Measurements from ENCODE around the gene MAP4K2. TPM values are rescaled to one million over a fixed set of nuclear protein-coding genes. Genes with fewer than 3 reads are reported as not detected.

The MAP4K2 gene
- total and polyA plus RNA-seq, 2 of the 13 experiments (the other 11 are each of a cell fraction or from before 2014, with no cell fraction given) = 8.3 to 17.6 TPM

GRCh38 chr11:64809781-64810241, 6.8 kb upstream of the MAP4K2 start (continued):
- TF ChIP-seq TCF12 (IDR thresholded peaks at IDR 0.05) (no peak), TCF12 (CRISPR knock-in tag; IDR thresholded peaks at IDR 0.05) (no peak), CHD2 (IDR thresholded peaks at IDR 0.05; ENCODE audit: low read depth, low read length) (no peak), ZNF567 (CRISPR knock-in tag; IDR thresholded peaks at IDR 0.05; ENCODE audit: borderline replicate concordance) (0 out of 2 replicates have a peak, but pooled peaks have one; percentile 43), PBX3 (CRISPR knock-in tag; IDR thresholded peaks at IDR 0.05; ENCODE audit: borderline replicate concordance) (no peak), AKAP8 (CRISPR knock-in tag; IDR thresholded peaks at IDR 0.05) (no peak)

- in situ Hi-C loops (cut with HindIII; ENCODE audit: extremely low pct_ligation_motif_present, low pct_unique_long_range_greater_than_20kb) (no loop called here), intact Hi-C loops (cut with micrococcal nuclease; ENCODE audit: unreplicated experiment) (no loop called here)
- ChIA-PET CTCF (ENCODE audit: low intra/inter-chr PET ratio, low total read pairs) (no interaction called here), POLR2A (no interaction called here)
- FAIRE-seq (no peak), DNase-seq (ENCODE audit: low spot score) (no peak), ATAC-seq (no peak)
- Histone ChIP-seq H3K27me3 (ENCODE audit: control insufficient read depth in 1 of 2, insufficient read depth in 2 of 2, low read length in 2 of 2) (no peaks in the 10 kb centered on the region), H3K4me3 (replicated peaks in 1 of 3; ENCODE audit: insufficient read depth in 1 of 3, low read depth in 2 of 3, low read length in 3 of 3) (no peak overlapping the region), H3K4me1 (ENCODE audit: insufficient read depth, low read length) (peaks cover 50% of the 10 kb centered on the region), H2AFZ (ENCODE audit: low read length) (no peak overlapping the region), H3K36me3 (replicated peaks in 1 of 2; ENCODE audit: control insufficient read depth in 1 of 2, insufficient read depth in 2 of 2, low read length in 2 of 2) (peaks cover 9 to 27% of the 10 kb centered on the region in 2 experiments; a peak in 4 of 5 replicates), H3K9me3 (ENCODE audit: low read length) (no peaks in the 10 kb centered on the region), H3K79me2 (ENCODE audit: insufficient read depth, low read length) (no peaks in the 10 kb centered on the region), H3K4me2 (ENCODE audit: low read depth, low read length) (no peak overlapping the region), H4K20me1 (ENCODE audit: insufficient read depth, low read length) (no peaks in the 10 kb centered on the region), H3K9ac (ENCODE audit: insufficient read depth, low read depth, low read length) (no peak overlapping the region), H3K27ac (ENCODE audit: extremely low read length, insufficient read depth, low read length) (no peak overlapping the region)
- no TSS peak for BruUV-seq (replicated peaks)
- WGBS (ENCODE audit: low lambda C conversion rate) = 97% methylated on average over 9 of the region's 9 CpGs
- TF ChIP-seq SNAPC5 (CRISPR knock-in tag; IDR thresholded peaks at IDR 0.05; ENCODE audit: borderline replicate concordance) (no peak), ATF7 (IDR thresholded peaks at IDR 0.05) (peak; percentile 72), ATF7 (CRISPR knock-in tag; IDR thresholded peaks at IDR 0.05) (no peak), ZNF672 (CRISPR knock-in tag; IDR thresholded peaks at IDR 0.05) (no peak)
- TF ChIP-seq, protein P1, sequence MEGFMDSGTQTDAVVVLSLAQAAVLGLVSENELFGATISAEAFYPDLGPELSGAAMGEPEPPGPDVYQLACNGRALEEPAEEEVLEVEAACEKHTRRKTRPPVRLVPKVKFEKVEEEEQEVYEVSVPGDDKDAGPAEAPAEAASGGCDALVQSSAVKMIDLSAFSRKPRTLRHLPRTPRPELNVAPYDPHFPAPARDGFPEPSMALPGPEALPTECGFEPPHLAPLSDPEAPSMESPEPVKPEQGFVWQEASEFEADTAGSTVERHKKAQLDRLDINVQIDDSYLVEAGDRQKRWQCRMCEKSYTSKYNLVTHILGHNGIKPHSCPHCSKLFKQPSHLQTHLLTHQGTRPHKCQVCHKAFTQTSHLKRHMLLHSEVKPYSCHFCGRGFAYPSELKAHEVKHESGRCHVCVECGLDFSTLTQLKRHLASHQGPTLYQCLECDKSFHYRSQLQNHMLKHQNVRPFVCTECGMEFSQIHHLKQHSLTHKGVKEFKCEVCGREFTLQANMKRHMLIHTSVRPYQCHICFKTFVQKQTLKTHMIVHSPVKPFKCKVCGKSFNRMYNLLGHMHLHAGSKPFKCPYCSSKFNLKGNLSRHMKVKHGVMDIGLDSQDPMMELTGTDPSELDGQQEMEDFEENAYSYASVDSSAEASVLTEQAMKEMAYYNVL (CRISPR knock-in tag; IDR thresholded peaks at IDR 0.05; ENCODE audit: borderline replicate concordance) = no peak
These were observed 2.5 kb upstream of the MAP4K2 start for GRCh38 chr11:64805481-64805880.
